ENCODE data around the gene DPP3. TPM values are rescaled to one million over a fixed set of nuclear protein-coding genes. Genes with fewer than 3 reads are reported as not detected.
A peak's percentile ranks its signal among the peaks of the same experiment; 100 is the strongest.
"Not testable (repeated sequence)": the region's sequence is repeated elsewhere in the genome, so short reads cannot be mapped to it uniquely, and the experiment has no call there.

DPP3 gene
- total RNA-seq, 1 experiment from 2014 or later: 55.6 TPM

DNA sequence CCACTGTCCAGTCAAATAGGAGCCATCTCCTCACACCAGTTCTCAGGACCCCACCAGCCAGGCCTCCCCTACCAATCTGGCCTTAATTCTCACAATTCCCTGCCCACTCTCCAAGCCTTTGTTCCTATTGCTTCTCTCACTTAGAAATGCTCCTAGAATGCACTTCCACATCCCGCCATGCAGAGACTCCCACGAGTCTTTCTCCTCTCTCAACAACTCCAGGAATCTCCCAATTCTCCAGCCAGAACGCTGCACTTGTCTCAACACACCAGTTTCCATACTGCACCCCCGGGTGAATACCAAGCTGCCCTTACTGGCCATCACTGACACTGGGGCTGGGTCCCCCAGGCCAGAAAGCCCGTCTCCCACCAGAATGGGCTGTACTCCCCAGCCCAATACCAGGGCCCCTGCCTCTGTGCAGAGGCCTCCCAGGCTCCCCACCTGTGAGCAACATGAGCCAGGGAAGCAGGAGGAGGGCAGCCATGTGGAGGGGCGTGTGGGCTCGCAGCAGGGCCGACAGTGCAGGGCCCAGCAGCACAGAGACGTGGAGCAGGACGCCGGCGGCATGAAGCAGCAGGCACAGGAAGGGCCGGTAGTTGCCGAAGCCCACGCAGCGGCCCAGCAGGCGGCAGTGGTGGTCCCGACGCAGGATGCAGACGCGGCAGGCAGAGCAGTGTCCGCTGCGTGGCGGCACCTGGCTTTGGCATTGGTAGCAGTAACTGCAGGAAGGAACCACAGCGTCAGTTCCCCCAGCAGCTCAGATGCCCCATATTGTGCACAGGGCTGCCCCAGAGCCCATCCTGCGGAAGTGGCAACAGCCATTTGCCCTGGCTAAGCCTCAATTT, 63.3 kb downstream of the DPP3 start:
- BruUV-seq (replicated peaks): no TSS peak
- H3K9me3 ChIP-seq (ENCODE audit: control insufficient read depth in 1 of 2, insufficient read depth in 1 of 2, low read depth in 1 of 2, low read length in 2 of 2): no peaks in the 10 kb centered on the region
- H3K4me3 ChIP-seq (replicated peaks in 1 of 2; ENCODE audit: low read depth in 1 of 2, low read length in 2 of 2): no peak overlapping the region
- ChIA-PET RAD21 (ENCODE audit: low non-redundant PET in 1 of 2, low total read pairs in 2 of 2, uncharacterized antibody in 2 of 2, unreplicated experiment in 2 of 2) (no interaction called here), POLR2A (no interaction called here), CTCF (no interaction called here)
- H2AFZ ChIP-seq (ENCODE audit: low read depth, low read length, poor library complexity, severe bottlenecking): no peak overlapping the region
- H3K4me2 ChIP-seq (ENCODE audit: low read length): no peak overlapping the region
- no peak overlapping the region for H3K27ac ChIP-seq (ENCODE audit: low read depth, low read length)
- H3K36me3 ChIP-seq (ENCODE audit: control insufficient read depth in 1 of 2, insufficient read depth in 2 of 2, low read length in 2 of 2): no peaks in the 10 kb centered on the region
- H3K27me3 ChIP-seq (ENCODE audit: insufficient read depth, low read length): no peaks in the 10 kb centered on the region
- DNase-seq (ENCODE audit: low read depth, low spot score) (no peak), ATAC-seq (no peak)
- intact Hi-C loops (cut with micrococcal nuclease): no loop called here
- H4K20me1 ChIP-seq (ENCODE audit: insufficient read depth): no peaks in the 10 kb centered on the region
- no peaks in the 10 kb centered on the region for H3K79me2 ChIP-seq (ENCODE audit: insufficient read depth, low read length)
- peaks cover 0 to 12% of the 10 kb centered on the region in 2 experiments; a peak in 2 of 4 replicates for H3K4me1 ChIP-seq (ENCODE audit: control insufficient read depth in 1 of 2, insufficient read depth in 2 of 2, low read length in 2 of 2)
- no peaks in the 10 kb centered on the region for H3K9me2 ChIP-seq (ENCODE audit: insufficient read depth)
- no peak overlapping the region for H3K9ac ChIP-seq (ENCODE audit: low read length)
- no peak for TF ChIP-seq JUND (IDR thresholded peaks at IDR 0.05)
- TF ChIP-seq, protein P1, sequence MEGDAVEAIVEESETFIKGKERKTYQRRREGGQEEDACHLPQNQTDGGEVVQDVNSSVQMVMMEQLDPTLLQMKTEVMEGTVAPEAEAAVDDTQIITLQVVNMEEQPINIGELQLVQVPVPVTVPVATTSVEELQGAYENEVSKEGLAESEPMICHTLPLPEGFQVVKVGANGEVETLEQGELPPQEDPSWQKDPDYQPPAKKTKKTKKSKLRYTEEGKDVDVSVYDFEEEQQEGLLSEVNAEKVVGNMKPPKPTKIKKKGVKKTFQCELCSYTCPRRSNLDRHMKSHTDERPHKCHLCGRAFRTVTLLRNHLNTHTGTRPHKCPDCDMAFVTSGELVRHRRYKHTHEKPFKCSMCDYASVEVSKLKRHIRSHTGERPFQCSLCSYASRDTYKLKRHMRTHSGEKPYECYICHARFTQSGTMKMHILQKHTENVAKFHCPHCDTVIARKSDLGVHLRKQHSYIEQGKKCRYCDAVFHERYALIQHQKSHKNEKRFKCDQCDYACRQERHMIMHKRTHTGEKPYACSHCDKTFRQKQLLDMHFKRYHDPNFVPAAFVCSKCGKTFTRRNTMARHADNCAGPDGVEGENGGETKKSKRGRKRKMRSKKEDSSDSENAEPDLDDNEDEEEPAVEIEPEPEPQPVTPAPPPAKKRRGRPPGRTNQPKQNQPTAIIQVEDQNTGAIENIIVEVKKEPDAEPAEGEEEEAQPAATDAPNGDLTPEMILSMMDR (IDR thresholded peaks at IDR 0.05 in 2 of 3, conservative IDR thresholded peaks at IDR 0.05 in 1 of 3; ENCODE audit: borderline replicate concordance in 1 of 3, insufficient read depth in 1 of 3, low read depth in 2 of 3, low read length in 2 of 3): no peak

DNA sequence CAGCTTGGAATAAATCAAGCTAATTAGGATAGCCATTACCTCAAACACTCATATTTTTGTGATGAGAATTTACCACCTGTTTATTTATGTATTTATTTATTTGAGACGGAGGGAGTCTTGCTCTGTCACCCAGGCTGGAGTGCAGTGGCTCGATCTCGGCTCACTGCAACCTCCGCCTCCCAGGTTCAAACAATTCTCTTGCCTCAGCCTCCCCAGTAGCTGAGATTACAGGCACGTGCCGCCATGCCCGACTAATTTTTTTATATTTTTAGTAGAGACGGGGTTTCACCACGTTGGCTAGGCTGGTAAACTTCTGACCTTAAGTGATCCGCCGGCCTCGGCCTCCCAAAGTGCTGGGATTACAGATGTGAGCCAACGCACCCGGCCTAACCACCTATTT, 64.7 kb downstream of the DPP3 start:
- H3K79me2 ChIP-seq (ENCODE audit: insufficient read depth, low read length); CTCF ChIA-PET; H3K36me3 ChIP-seq (ENCODE audit: control insufficient read depth in 1 of 2, insufficient read depth in 2 of 2, low read length in 2 of 2); H3K9me2 ChIP-seq (ENCODE audit: insufficient read depth); H3K9me3 ChIP-seq (ENCODE audit: control insufficient read depth in 1 of 2, insufficient read depth in 1 of 2, low read depth in 1 of 2, low read length in 2 of 2); intact Hi-C loops (cut with micrococcal nuclease); ATAC-seq; H3K27ac ChIP-seq (ENCODE audit: low read depth, low read length); DNase-seq (ENCODE audit: low read depth, low spot score); H4K20me1 ChIP-seq (ENCODE audit: insufficient read depth); H2AFZ ChIP-seq (ENCODE audit: low read depth, low read length, poor library complexity, severe bottlenecking); H3K27me3 ChIP-seq (ENCODE audit: insufficient read depth, low read length): not testable (repeated sequence)
- Histone ChIP-seq H3K4me1 (ENCODE audit: control insufficient read depth in 1 of 2, insufficient read depth in 2 of 2, low read length in 2 of 2) (peaks cover 0 to 12% of the 10 kb centered on the region in 2 experiments; a peak in 2 of 4 replicates), H3K4me3 (replicated peaks in 1 of 2; ENCODE audit: low read depth in 1 of 2, low read length in 2 of 2) (peak overlapping the region; percentile 75 to 82), H3K4me2 (ENCODE audit: low read length) (peak overlapping the region; percentile 96), H3K9ac (ENCODE audit: low read length) (peak overlapping the region; percentile 86)
- BruUV-seq (replicated peaks): TSS peak; percentile 84
- RAD21 ChIA-PET (ENCODE audit: low non-redundant PET in 1 of 2, low total read pairs in 2 of 2, uncharacterized antibody in 2 of 2, unreplicated experiment in 2 of 2): interaction anchor here (0.6 to 1.4 kb wide), 2 partner anchors 79 to 133 kb away, joined by 3 to 11 read pairs; partner anchors contain the start of genes PELI3 (in 1 of the 2) and RBM4B (in 1 of the 2)
- POLR2A ChIA-PET: interaction anchor here (1.2 to 1.6 kb wide), 2 partner anchors 93 to 133 kb away, joined by 5 to 10 read pairs; partner anchors contain the start of genes RBM4 and RBM4B
